Stimulated activated CD8-positive, alpha-beta memory T cell treated with anti-CD3 and anti-CD28 coated beads, Interleukin-7, amount 100 ng/mL, for 48 hours (primary cell): ENCODE measurements around the gene RGS17.
"Not testable (repeated sequence)": the region's sequence is repeated elsewhere in the genome, so short reads cannot be mapped to it uniquely, and the experiment has no call there.

ENCODE experiments used
- DNase-seq, 2 donors: peaks; one replicate each; pipeline ENCODE4 v3.0.0-alpha.2; 2020; ENCODE audit warnings: low read depth in 1 of 2; ENCODE audit errors: extremely low read depth in 1 of 2

RGS17 gene

GRCh38 chr6:152999538-152999937 lies 131.5 kb downstream of the RGS17 start:
- DNase-seq = not testable (repeated sequence)

GRCh38 chr6:152993847-152994246 lies 137.2 kb downstream of the RGS17 start:
- DNase-seq = no peak

- no peak for DNase-seq
Measured at GRCh38 chr6:152993431-152993830, 137.7 kb downstream of the RGS17 start.

- DNase-seq = no peak
Measured at GRCh38 chr6:152986978-152987377, 144.1 kb downstream of the RGS17 start.

GRCh38 chr6:152985300-152985699 lies 145.8 kb downstream of the RGS17 start:
- DNase-seq = not testable (repeated sequence)

- DNase-seq = no peak
Measured at GRCh38 chr6:152984513-152984872, 146.6 kb downstream of the RGS17 start.

GRCh38 chr6:152983637-152984512 lies 147.2 kb downstream of the RGS17 start:
- DNase-seq = peak; percentile 76 to 93

GRCh38 chr6:152982904-152983636 lies 148.0 kb downstream of the RGS17 start, which contains the start of gene FBXO5:
TSS of gene FBXO5 (minus strand) at chr6:152983041. CDS start at chr6:152982959, 82 bp downstream.
- peak; percentile 94 to 97 for DNase-seq

- DNase-seq = no peak
Measured at GRCh38 chr6:152981989-152982903, 148.8 kb downstream of the RGS17 start.

- no peak for DNase-seq
Measured at GRCh38 chr6:152981219-152981618, 149.9 kb downstream of the RGS17 start.

GRCh38 chr6:152980656-152981055 lies 150.4 kb downstream of the RGS17 start:
- DNase-seq = no peak

GRCh38 chr6:152979116-152979515 lies 152.0 kb downstream of the RGS17 start:
- DNase-seq = no peak

GRCh38 chr6:152978058-152978457 lies 153.0 kb downstream of the RGS17 start:
- no peak for DNase-seq

- no peak for DNase-seq
Measured at GRCh38 chr6:152977556-152977955, 153.5 kb downstream of the RGS17 start.

- DNase-seq = no peak
Measured at GRCh38 chr6:152976749-152977148, 154.3 kb downstream of the RGS17 start.

- DNase-seq = no peak
Measured at GRCh38 chr6:152975204-152975915, 155.7 kb downstream of the RGS17 start.

GRCh38 chr6:152973916-152974315 lies 157.2 kb downstream of the RGS17 start:
- DNase-seq = no peak

GRCh38 chr6:152969688-152970418 lies 161.2 kb downstream of the RGS17 start:
- DNase-seq = no peak

GRCh38 chr6:152966168-152966894 lies 164.8 kb downstream of the RGS17 start:
- DNase-seq = not testable (repeated sequence)
